ENCODE measurements around the gene CD209.
A peak's percentile ranks its signal among the peaks of the same experiment; 100 is the strongest.

The CD209 gene

DNA sequence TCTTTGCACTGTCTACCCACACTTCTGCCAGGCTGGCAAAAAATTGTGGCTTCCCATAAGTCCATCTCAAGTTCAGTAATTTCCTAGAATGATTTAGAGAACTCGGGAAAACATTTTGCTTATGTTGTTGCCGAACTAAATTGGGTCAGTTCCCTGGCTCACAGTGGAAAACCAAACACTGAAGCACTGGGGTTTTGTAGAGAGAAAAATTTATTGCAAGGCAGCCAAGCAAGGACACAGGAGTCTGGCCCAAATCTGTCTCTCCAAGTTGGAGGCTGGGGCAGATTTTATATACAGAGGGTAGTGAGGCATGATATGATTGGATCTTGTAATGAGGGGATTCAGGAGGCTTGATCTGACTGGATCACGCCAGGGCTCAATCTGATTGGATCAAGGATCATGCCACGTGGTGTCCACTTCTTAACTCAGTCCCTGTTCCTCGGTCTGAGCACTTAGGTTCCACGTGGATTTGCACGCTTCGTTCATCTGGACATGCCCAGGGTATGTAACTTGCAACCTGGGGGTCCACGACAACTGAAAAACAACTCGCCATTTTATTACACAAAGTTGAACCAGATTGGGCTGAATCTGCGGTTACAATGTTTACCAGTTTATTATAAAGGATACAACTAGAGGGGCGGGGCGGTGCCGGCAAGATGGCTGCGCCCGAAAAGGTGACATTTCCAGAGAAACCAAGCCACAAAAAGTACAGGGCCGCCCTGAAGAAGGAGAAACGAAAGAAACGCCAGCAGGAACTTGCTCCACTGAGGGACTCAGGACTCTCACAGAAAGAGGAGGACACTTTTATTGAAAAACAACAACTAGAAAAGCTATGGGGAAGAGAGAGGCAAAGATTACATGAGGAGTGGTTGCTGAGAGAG, 7.3 kb downstream of the CD209 start:
- TF ChIP-seq, protein P1, sequence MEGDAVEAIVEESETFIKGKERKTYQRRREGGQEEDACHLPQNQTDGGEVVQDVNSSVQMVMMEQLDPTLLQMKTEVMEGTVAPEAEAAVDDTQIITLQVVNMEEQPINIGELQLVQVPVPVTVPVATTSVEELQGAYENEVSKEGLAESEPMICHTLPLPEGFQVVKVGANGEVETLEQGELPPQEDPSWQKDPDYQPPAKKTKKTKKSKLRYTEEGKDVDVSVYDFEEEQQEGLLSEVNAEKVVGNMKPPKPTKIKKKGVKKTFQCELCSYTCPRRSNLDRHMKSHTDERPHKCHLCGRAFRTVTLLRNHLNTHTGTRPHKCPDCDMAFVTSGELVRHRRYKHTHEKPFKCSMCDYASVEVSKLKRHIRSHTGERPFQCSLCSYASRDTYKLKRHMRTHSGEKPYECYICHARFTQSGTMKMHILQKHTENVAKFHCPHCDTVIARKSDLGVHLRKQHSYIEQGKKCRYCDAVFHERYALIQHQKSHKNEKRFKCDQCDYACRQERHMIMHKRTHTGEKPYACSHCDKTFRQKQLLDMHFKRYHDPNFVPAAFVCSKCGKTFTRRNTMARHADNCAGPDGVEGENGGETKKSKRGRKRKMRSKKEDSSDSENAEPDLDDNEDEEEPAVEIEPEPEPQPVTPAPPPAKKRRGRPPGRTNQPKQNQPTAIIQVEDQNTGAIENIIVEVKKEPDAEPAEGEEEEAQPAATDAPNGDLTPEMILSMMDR (IDR thresholded peaks at IDR 0.05; ENCODE audit: insufficient read depth, low read depth, low read length, missing control alignments) = no peak
- DNase-seq (ENCODE audit: low read depth) = no peak
- no peak overlapping the region for H3K4me3 ChIP-seq (ENCODE audit: low read depth, low read length)

DNA sequence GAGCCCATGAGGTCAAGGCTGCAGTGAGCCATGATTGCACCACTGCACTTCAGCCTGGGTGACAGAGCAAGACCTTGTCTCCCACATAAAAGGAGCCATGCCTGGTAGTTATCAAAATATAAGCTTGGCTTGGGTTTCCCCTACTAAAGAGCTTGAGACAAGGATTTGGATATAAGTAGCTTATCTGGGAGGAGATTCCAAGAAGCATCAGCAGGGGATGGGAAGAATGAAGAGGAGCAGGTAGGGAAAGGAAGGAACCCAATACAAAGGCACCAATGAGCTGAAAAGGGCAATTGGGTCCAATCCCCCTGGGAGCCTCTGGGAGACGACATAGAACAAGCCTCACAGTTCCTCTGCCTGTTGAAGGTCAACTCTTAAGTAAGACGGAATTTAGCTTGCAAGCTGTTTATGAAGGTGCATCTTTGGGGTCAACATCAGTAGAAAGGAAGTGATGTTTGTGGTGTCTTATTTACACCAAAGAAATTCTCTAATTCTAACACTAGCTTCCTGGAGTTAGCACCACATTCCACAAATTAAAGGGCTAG, 8.1 kb downstream of the CD209 start:
- no peak for DNase-seq (ENCODE audit: low read depth)
- TF ChIP-seq, protein P1 (IDR thresholded peaks at IDR 0.05; ENCODE audit: insufficient read depth, low read depth, low read length, missing control alignments) = no peak
- H3K4me3 ChIP-seq (ENCODE audit: low read depth, low read length) = no peak overlapping the region

GRCh38 chr19:7738023-7738422, 9.3 kb downstream of the CD209 start:
- no peak overlapping the region for H3K4me3 ChIP-seq (ENCODE audit: low read depth, low read length)
- DNase-seq (ENCODE audit: low read depth) = peak; percentile 44
- TF ChIP-seq, protein P1 (IDR thresholded peaks at IDR 0.05; ENCODE audit: insufficient read depth, low read depth, low read length, missing control alignments) = no peak

DNA sequence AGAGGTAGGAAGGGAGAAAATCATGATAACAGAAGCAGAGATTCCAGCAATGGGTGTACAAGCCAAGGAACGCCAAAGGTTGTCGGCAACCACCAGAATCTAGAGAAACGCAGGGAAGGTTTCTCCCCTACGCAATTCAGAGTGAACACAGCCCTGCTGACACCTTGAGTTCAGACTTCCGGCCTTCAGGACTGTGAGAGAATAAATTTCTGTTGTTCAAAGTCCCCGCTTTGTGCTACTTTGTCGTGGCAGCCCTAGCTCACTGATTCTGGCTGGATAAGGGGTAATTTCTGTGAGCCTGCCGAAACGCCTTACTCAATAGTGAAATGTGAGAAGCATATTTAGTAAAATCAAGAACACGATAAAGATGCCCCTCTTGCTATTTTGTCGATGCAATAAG, 10.1 kb downstream of the CD209 start:
- no peak for DNase-seq (ENCODE audit: low read depth)
- TF ChIP-seq, protein P1 (IDR thresholded peaks at IDR 0.05; ENCODE audit: insufficient read depth, low read depth, low read length, missing control alignments) = no peak
- no peak overlapping the region for H3K4me3 ChIP-seq (ENCODE audit: low read depth, low read length)

GRCh38 chr19:7736148-7736547, 11.2 kb downstream of the CD209 start:
- TF ChIP-seq, protein P1 (IDR thresholded peaks at IDR 0.05; ENCODE audit: insufficient read depth, low read depth, low read length, missing control alignments) = no peak
- no peak for DNase-seq (ENCODE audit: low read depth)
- H3K4me3 ChIP-seq (ENCODE audit: low read depth, low read length) = no peak overlapping the region

DNA sequence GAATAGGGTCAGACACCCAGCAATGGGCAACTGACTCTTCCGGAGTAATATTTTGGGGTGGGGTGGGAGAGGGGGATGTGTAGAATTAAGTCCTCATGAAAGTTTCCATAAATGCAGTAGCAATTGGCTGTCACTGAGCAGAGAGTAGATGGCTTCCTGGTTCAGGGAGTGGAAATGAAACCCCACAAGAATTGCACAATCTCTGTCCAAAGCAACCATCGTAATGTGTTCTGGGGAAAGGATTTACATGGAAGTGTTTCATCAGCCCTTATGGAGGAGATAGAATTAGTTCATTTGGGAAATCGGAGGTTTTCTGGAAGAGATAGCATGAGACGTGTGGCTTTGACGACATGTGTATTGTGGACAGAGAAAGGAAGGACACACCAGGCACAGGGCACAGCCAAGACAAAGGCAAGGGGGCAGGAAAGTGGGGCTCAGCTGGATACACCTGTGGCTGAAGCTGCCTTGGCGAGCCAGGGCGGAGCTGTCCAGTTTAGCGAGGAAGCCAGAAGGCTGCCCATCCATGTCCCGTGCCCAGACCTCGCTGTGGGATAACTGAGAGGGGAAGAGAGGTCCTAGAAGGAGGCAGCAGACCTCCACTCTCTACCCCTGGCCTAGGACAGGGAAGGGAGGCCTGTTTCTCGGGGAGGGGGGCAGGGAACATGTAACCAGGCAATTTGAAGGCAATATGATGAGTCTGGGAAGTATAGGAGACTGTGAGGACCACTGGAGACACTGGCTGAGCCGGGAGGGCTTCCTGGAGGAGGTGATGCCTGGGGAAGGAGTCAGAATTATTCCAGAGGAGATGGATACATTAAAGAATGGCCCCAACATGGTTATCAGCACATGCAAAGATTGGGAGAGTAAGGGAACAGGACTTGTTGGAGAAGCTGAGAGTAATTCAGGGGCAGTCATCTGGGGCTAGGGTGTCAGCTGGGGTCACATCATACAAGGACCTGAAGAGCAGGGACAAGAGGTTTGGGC, 12.8 kb downstream of the CD209 start:
- no peak for DNase-seq (ENCODE audit: low read depth)
- TF ChIP-seq, protein P1 (IDR thresholded peaks at IDR 0.05; ENCODE audit: insufficient read depth, low read depth, low read length, missing control alignments) = no peak
- H3K4me3 ChIP-seq (ENCODE audit: low read depth, low read length) = no peak overlapping the region

Data from GM12865 (cell line).